Measurements from ENCODE around the gene PRR15. TPM values are rescaled to one million over a fixed set of nuclear protein-coding genes. Genes with fewer than 3 reads are reported as not detected.

The PRR15 gene
- total RNA-seq, 1 donor from 2014 or later: not detected

DNA sequence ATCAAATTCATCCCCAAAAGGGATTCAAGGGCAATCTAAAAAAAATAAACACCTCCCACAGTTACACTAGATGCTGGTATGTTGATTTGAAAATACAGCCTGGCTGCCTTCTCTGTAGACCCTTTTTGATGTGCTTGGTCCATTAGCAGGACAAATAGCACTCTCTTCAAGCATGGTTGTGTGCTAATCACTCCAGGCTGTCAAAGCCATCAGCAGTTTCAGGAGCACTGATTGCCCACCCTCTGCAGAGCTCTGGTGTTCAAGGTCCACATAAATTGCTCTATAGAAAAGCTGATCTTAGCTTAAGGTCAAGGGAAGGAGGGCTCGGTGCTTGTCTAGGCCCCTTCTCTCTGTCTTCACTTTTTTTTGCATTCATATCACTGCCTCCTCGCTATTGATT, 35.4 kb downstream of the PRR15 start:
- H3K4me3 Mint-ChIP-seq (ENCODE audit: unreplicated experiment): no peak overlapping the region
- H3K4me1 Mint-ChIP-seq (ENCODE audit: low read depth, unreplicated experiment): no peaks in the 10 kb centered on the region
- no peaks in the 10 kb centered on the region for H3K27me3 Mint-ChIP-seq (ENCODE audit: unreplicated experiment)
- TF ChIP-seq CTCF (IDR thresholded peaks at IDR 0.05; ENCODE audit: partially characterized antibody, unreplicated experiment): no peak
- H3K27ac Mint-ChIP-seq (ENCODE audit: unreplicated experiment): no peak overlapping the region
- no peaks in the 10 kb centered on the region for H3K9me3 Mint-ChIP-seq (ENCODE audit: unreplicated experiment)
- DNase-seq: no peak
- no peaks in the 10 kb centered on the region for H3K36me3 Mint-ChIP-seq (ENCODE audit: unreplicated experiment)

DNA sequence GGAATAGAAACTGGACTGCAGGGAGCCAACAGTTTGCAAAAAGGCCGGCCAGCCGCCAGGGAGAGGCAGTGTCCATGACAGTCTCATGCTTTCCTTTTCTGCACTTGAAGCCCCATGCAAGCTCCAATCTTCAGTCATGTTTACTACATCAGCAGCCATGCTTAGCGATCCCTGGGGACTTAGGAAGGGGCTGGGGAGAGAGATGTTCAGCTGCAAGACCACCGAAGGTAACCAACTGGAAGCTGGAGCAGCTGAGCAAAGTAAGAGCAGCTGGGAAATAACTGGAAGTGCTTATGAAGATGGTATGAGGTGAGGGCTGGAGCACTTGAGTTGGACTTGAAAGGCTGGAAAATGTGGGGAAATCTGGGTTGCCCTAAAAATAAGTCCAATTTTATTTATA, 37.0 kb downstream of the PRR15 start:
- no peaks in the 10 kb centered on the region for H3K4me1 Mint-ChIP-seq (ENCODE audit: low read depth, unreplicated experiment)
- H3K36me3 Mint-ChIP-seq (ENCODE audit: unreplicated experiment): no peaks in the 10 kb centered on the region
- no peaks in the 10 kb centered on the region for H3K27me3 Mint-ChIP-seq (ENCODE audit: unreplicated experiment)
- no peak overlapping the region for H3K27ac Mint-ChIP-seq (ENCODE audit: unreplicated experiment)
- H3K4me3 Mint-ChIP-seq (ENCODE audit: unreplicated experiment): no peak overlapping the region
- TF ChIP-seq CTCF (IDR thresholded peaks at IDR 0.05; ENCODE audit: partially characterized antibody, unreplicated experiment): no peak
- no peak for DNase-seq
- H3K9me3 Mint-ChIP-seq (ENCODE audit: unreplicated experiment): no peaks in the 10 kb centered on the region

- Mint-ChIP-seq H3K27me3 (ENCODE audit: unreplicated experiment) (no peaks in the 10 kb centered on the region), H3K4me3 (ENCODE audit: unreplicated experiment) (no peak overlapping the region), H3K9me3 (ENCODE audit: unreplicated experiment) (no peaks in the 10 kb centered on the region), H3K27ac (ENCODE audit: unreplicated experiment) (no peak overlapping the region), H3K36me3 (ENCODE audit: unreplicated experiment) (no peaks in the 10 kb centered on the region), H3K4me1 (ENCODE audit: low read depth, unreplicated experiment) (no peaks in the 10 kb centered on the region)
- TF ChIP-seq CTCF (IDR thresholded peaks at IDR 0.05; ENCODE audit: partially characterized antibody, unreplicated experiment): no peak
- no peak for DNase-seq
Observed at GRCh38 chr7:29604052-29604451, 40.4 kb downstream of the PRR15 start.

GRCh38 chr7:29604702-29605101, 41.1 kb downstream of the PRR15 start:
- H3K4me3 Mint-ChIP-seq (ENCODE audit: unreplicated experiment): no peak overlapping the region
- no peak overlapping the region for H3K27ac Mint-ChIP-seq (ENCODE audit: unreplicated experiment)
- no peaks in the 10 kb centered on the region for H3K36me3 Mint-ChIP-seq (ENCODE audit: unreplicated experiment)
- H3K27me3 Mint-ChIP-seq (ENCODE audit: unreplicated experiment): no peaks in the 10 kb centered on the region
- no peak for DNase-seq
- TF ChIP-seq CTCF (IDR thresholded peaks at IDR 0.05; ENCODE audit: partially characterized antibody, unreplicated experiment): no peak
- H3K4me1 Mint-ChIP-seq (ENCODE audit: low read depth, unreplicated experiment): no peaks in the 10 kb centered on the region
- no peaks in the 10 kb centered on the region for H3K9me3 Mint-ChIP-seq (ENCODE audit: unreplicated experiment)

DNA sequence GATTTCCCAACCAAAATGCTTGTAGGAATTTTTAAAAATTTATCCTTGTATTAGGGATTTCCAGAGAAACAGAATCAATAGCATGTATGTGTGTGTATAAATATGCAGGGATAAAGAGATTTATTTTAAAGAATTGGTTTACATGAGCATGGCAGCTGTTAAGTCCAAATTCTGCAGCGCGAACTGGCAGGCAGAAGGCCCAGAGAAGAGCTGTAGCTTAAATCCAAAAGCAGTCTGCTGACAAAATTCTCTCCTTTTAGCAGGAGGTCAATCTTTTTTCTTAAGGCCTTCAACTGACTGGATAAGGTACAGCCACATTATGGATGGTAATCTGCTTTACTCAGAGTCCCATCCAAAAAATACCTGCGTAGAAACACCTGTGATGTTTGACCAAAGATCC, 42.0 kb downstream of the PRR15 start:
- no peak overlapping the region for H3K4me3 Mint-ChIP-seq (ENCODE audit: unreplicated experiment)
- no peaks in the 10 kb centered on the region for H3K9me3 Mint-ChIP-seq (ENCODE audit: unreplicated experiment)
- TF ChIP-seq CTCF (IDR thresholded peaks at IDR 0.05; ENCODE audit: partially characterized antibody, unreplicated experiment): no peak
- H3K27me3 Mint-ChIP-seq (ENCODE audit: unreplicated experiment): no peaks in the 10 kb centered on the region
- no peaks in the 10 kb centered on the region for H3K4me1 Mint-ChIP-seq (ENCODE audit: low read depth, unreplicated experiment)
- no peak for DNase-seq
- no peaks in the 10 kb centered on the region for H3K36me3 Mint-ChIP-seq (ENCODE audit: unreplicated experiment)
- no peak overlapping the region for H3K27ac Mint-ChIP-seq (ENCODE audit: unreplicated experiment)

Measured in glutamatergic neuron (in vitro differentiated cells).